Stimulated activated CD8-positive, alpha-beta memory T cell treated with anti-CD3 and anti-CD28 coated beads, Interleukin-4, amount 100 ng/mL, for 48 hours (primary cell): ENCODE results near the gene RELA.

Source experiments
- DNase-seq: peaks from one replicate; pipeline ENCODE4 v3.0.0-alpha.2; 2020

The RELA gene

GRCh38 chr11:65611758-65612603 lies 50.7 kb downstream of the RELA start:
- no peak for DNase-seq

GRCh38 chr11:65611028-65611757 lies 51.5 kb downstream of the RELA start:
- no peak for DNase-seq

GRCh38 chr11:65610404-65610803 lies 52.3 kb downstream of the RELA start:
- no peak for DNase-seq

- DNase-seq = no peak
Observed at GRCh38 chr11:65609665-65610064, 53.1 kb downstream of the RELA start.

- DNase-seq = no peak
Observed at GRCh38 chr11:65609229-65609628, 53.5 kb downstream of the RELA start.

GRCh38 chr11:65607614-65608426 lies 54.9 kb downstream of the RELA start:
- DNase-seq = no peak

- DNase-seq = peak; percentile 45
Observed at GRCh38 chr11:65606876-65607613, 55.7 kb downstream of the RELA start.

GRCh38 chr11:65604258-65604657 lies 58.5 kb downstream of the RELA start:
- no peak for DNase-seq
